ENCODE data around the gene IQCN. TPM values are rescaled to one million over a fixed set of nuclear protein-coding genes. Genes with fewer than 3 reads are reported as not detected.

IQCN gene
- total and polyA plus RNA-seq, 10 of the 15 experiments (the other 5 are each of a cell fraction or from before 2014, with no cell fraction given): 0.01 to 0.54 (median 0.23) TPM; not detected in 3

DNA sequence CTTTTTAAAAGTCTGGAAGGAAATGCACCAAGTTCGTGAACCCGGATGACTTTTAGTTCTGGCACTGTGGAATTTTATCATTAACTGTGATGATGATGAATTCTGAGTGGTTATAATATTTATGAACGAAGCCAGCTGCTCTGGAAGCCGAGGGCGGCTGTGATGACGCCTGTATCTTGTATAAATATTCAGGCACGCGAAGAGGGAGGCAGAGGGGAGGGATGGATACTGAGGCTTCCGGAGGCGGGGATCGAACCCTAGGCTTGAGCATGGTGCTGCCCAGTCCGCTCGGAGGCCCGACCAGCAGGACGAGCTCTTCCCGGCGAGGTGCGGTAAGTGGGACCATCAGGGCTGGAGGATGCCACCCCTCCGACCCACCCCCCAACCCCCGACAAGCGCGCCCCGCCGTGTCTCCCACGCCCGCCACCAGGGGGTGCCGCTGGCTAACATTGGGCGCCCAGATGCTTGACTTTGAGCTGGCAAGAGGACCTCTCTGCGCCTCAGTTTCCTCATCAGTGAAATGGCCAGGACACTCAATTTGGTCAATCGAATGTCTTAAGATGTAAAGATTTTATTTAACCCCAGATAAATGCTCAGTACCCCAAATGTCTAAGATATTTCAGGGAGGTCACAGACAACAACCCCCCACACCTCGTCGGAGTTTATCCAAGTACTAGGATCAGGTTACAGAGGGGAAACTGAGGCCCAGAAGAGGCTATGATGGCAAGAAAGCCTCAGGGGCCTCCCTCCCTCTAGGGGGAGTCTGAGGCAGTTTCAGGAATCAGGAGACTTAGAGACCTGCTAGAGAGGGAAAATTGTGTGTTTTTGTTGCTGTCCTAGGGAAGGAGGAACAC lies 65.9 kb downstream of the IQCN start:
- intact Hi-C loops (cut with micrococcal nuclease; ENCODE audit: unreplicated experiment) (loop anchor here (1.0 to 10.0 kb wide), 3 partner anchors 43 to 206 kb away; partner anchors contain the start of gene SSBP4), in situ Hi-C loops (cut with MboI) (loop anchor here (5.0 kb wide), 1 partner anchor 39 kb away; no protein-coding TSS in a partner anchor)
- Histone ChIP-seq H3K4me1 (ENCODE audit: control insufficient read depth, insufficient read depth, low read length) (peaks cover 6% of the 10 kb centered on the region), H3K79me2 (ENCODE audit: control insufficient read depth, insufficient read depth, low read length) (peaks cover 2% of the 10 kb centered on the region), H3K27ac (ENCODE audit: control insufficient read depth, insufficient read depth) (no peak overlapping the region), H3K36me3 (ENCODE audit: control insufficient read depth in 2 of 2, insufficient read depth in 2 of 2, low read length in 1 of 2) (no peaks in the 10 kb centered on the region), H2AFZ (ENCODE audit: control insufficient read depth, low read depth, low read length) (no peak overlapping the region), H4K20me1 (ENCODE audit: control insufficient read depth, insufficient read depth) (no peaks in the 10 kb centered on the region), H3K4me3 (no peak overlapping the region), H3K4me2 (ENCODE audit: control insufficient read depth, insufficient read depth) (no peak overlapping the region), H3K9me3 (replicated peaks; ENCODE audit: control insufficient read depth, insufficient read depth, low read length) (no peaks in the 10 kb centered on the region), H3K27me3 (replicated peaks in 1 of 2; ENCODE audit: control insufficient read depth in 2 of 2, insufficient read depth in 2 of 2, low read length in 1 of 2) (no peaks in the 10 kb centered on the region), H3K9ac (ENCODE audit: control insufficient read depth, insufficient read depth, low read length) (no peak overlapping the region)
- ChIA-PET CTCF (interaction anchor here (0.6 to 11.7 kb wide), 16 partner anchors 10 to 180 kb away, joined by 3 to 213 read pairs (median 5); partner anchors contain the start of gene IQCN), RAD21 (ENCODE audit: unreplicated experiment) (interaction anchor here (0.6 to 8.1 kb wide), 13 partner anchors 13 to 131 kb away, joined by 3 to 175 read pairs (median 4); partner anchors contain the start of genes IQCN, LSM4 and MPV17L2), POLR2A (no interaction called here), SMC1A (ENCODE audit: uncharacterized antibody, unreplicated experiment) (interaction anchor here (0.8 to 9.5 kb wide), 5 partner anchors 16 to 203 kb away, joined by 5 to 121 read pairs (median 6); a partner anchor contains a TSS)
- DNase-seq (ENCODE audit: low read depth, low spot score) (no peak), ATAC-seq (no peak), FAIRE-seq (no peak)
- 24% methylated on average over 32 of the region's 32 CpGs for WGBS (ENCODE audit: insufficient coverage, insufficient replicate concordance, low lambda C conversion rate, missing lambda C conversion rate)
- no TSS peak for BruUV-seq (replicated peaks)
- TF ChIP-seq TARDBP (IDR thresholded peaks at IDR 0.05; ENCODE audit: borderline replicate concordance) (no peak), DPF2 (IDR thresholded peaks at IDR 0.05) (no peak), SMC3 (IDR thresholded peaks at IDR 0.05; ENCODE audit: borderline replicate concordance, low read length) (peak; percentile 74), HDGF (IDR thresholded peaks at IDR 0.05) (no peak), YY1 (IDR thresholded peaks at IDR 0.05; ENCODE audit: low read depth, low read length) (peak; percentile 50; the same call in 1 of the 2 replicates), ZZZ3 (IDR thresholded peaks at IDR 0.05; ENCODE audit: control insufficient read depth, insufficient read length, low read depth) (no peak), RAD21 (IDR thresholded peaks at IDR 0.05; ENCODE audit: insufficient read depth, low read depth, low read length) (peak; percentile 85)
- TF ChIP-seq, protein P1, sequence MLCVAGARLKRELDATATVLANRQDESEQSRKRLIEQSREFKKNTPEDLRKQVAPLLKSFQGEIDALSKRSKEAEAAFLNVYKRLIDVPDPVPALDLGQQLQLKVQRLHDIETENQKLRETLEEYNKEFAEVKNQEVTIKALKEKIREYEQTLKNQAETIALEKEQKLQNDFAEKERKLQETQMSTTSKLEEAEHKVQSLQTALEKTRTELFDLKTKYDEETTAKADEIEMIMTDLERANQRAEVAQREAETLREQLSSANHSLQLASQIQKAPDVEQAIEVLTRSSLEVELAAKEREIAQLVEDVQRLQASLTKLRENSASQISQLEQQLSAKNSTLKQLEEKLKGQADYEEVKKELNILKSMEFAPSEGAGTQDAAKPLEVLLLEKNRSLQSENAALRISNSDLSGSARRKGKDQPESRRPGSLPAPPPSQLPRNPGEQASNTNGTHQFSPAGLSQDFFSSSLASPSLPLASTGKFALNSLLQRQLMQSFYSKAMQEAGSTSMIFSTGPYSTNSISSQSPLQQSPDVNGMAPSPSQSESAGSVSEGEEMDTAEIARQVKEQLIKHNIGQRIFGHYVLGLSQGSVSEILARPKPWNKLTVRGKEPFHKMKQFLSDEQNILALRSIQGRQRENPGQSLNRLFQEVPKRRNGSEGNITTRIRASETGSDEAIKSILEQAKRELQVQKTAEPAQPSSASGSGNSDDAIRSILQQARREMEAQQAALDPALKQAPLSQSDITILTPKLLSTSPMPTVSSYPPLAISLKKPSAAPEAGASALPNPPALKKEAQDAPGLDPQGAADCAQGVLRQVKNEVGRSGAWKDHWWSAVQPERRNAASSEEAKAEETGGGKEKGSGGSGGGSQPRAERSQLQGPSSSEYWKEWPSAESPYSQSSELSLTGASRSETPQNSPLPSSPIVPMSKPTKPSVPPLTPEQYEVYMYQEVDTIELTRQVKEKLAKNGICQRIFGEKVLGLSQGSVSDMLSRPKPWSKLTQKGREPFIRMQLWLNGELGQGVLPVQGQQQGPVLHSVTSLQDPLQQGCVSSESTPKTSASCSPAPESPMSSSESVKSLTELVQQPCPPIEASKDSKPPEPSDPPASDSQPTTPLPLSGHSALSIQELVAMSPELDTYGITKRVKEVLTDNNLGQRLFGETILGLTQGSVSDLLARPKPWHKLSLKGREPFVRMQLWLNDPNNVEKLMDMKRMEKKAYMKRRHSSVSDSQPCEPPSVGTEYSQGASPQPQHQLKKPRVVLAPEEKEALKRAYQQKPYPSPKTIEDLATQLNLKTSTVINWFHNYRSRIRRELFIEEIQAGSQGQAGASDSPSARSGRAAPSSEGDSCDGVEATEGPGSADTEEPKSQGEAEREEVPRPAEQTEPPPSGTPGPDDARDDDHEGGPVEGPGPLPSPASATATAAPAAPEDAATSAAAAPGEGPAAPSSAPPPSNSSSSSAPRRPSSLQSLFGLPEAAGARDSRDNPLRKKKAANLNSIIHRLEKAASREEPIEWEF (IDR thresholded peaks at IDR 0.05; ENCODE audit: insufficient replicate concordance, low read depth, low read length): no peak
- TF ChIP-seq, protein P2, sequence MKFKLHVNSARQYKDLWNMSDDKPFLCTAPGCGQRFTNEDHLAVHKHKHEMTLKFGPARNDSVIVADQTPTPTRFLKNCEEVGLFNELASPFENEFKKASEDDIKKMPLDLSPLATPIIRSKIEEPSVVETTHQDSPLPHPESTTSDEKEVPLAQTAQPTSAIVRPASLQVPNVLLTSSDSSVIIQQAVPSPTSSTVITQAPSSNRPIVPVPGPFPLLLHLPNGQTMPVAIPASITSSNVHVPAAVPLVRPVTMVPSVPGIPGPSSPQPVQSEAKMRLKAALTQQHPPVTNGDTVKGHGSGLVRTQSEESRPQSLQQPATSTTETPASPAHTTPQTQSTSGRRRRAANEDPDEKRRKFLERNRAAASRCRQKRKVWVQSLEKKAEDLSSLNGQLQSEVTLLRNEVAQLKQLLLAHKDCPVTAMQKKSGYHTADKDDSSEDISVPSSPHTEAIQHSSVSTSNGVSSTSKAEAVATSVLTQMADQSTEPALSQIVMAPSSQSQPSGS (IDR thresholded peaks at IDR 0.05; ENCODE audit: low read length): no peak
- TF ChIP-seq, protein P3, sequence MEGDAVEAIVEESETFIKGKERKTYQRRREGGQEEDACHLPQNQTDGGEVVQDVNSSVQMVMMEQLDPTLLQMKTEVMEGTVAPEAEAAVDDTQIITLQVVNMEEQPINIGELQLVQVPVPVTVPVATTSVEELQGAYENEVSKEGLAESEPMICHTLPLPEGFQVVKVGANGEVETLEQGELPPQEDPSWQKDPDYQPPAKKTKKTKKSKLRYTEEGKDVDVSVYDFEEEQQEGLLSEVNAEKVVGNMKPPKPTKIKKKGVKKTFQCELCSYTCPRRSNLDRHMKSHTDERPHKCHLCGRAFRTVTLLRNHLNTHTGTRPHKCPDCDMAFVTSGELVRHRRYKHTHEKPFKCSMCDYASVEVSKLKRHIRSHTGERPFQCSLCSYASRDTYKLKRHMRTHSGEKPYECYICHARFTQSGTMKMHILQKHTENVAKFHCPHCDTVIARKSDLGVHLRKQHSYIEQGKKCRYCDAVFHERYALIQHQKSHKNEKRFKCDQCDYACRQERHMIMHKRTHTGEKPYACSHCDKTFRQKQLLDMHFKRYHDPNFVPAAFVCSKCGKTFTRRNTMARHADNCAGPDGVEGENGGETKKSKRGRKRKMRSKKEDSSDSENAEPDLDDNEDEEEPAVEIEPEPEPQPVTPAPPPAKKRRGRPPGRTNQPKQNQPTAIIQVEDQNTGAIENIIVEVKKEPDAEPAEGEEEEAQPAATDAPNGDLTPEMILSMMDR (IDR thresholded peaks at IDR 0.05 in 2 of 3, conservative IDR thresholded peaks at IDR 0.05 in 1 of 3; ENCODE audit: control insufficient read depth in 2 of 3, extremely low read depth in 1 of 3, insufficient read depth in 1 of 3, low read depth in 3 of 3, low read length in 3 of 3): peak; percentile 48 to 82 (median 67)
